Pancreas (tissue), 10 donors: ENCODE results near the gene MEGF11. TPM values are rescaled to one million over a fixed set of nuclear protein-coding genes. Genes with fewer than 3 reads are reported as not detected.

Source experiments
- ATAC-seq, 4 donors: fragments of 200-7000 bp; cut with Tn5 transposase; one replicate each; pipeline versions ENCODE4 v1.8.0 to v1.9.1; 2020; ENCODE audit warnings: mild to moderate bottlenecking in 4 of 4, moderate library complexity in 4 of 4
- DNase-seq, 6 donors: peaks; one replicate each; pipeline ENCODE4 v3.0.0-alpha.2; 2020
- FAIRE-seq: peaks from 2 replicates; lab custom pipeline; 2012; peaks lifted over from hg19 to GRCh38; lab: Jason Lieb, UNC
- H3K27ac ChIP-seq, 4 donors: fragments of 200-600 bp; sonication (generic); 1 replicate in 3 of 4; 2 replicates in 1 of 4; pipeline versions ENCODE4 v1.5.0 to v1.8.0; 2020
- H3K27me3 ChIP-seq, 4 donors: fragments of 200-600 bp; one replicate each; pipeline ENCODE4 v1.8.0; 2021
- H3K36me3 ChIP-seq, 3 donors: fragments of 200-600 bp; sonication (generic) in 1 of 3; one replicate each; pipeline versions ENCODE4 v1.5.0 to v1.8.0; 2020 to 2021
- H3K4me1 ChIP-seq, 3 donors: fragments of 200-600 bp; one replicate each; pipeline ENCODE4 v1.8.0; 2021
- H3K4me3 ChIP-seq, 4 donors: fragments of 200-600 bp; sonication (generic) in 2 of 4; one replicate each; pipeline versions ENCODE4 v1.5.0 to v1.8.0; 2020 to 2021
- H3K9me3 ChIP-seq, 4 donors: fragments of 200-600 bp; one replicate each; pipeline ENCODE4 v1.8.0; 2021
- WGBS, 2 donors: extraction: QIAGEN DNeasy Blood & Tissue Kit; methylation state at CpG; one replicate each; pipeline ENCODE4 v1.1.7; 2013; 5-methylcytosine and 5-hydroxymethylcytosine counted together
- intact Hi-C, 3 donors: fragments of 100-400 bp; cut with DNase I; formaldehyde crosslinking; loops; one replicate each; pipeline versions ENCODE4 v1.11.1 to v1.14.2; 2022
- polyA plus RNA-seq, 2 donors: library from polyadenylated mRNA; stranded (reverse); fragments of 200-250 nt; gene quantifications; one replicate each; pipeline ENCODE4 v1.2.3, GENCODE V29; 2013
- total RNA-seq, 6 donors: library from RNA; stranded (reverse); fragmentation: NEBNext Ultra II Directional in 4 of 6; extraction: Animal tissue kit (Norgen Biotek cat#: 25700) in 4 of 6; gene quantifications; one replicate each; pipeline versions ENCODE4 v1.2.1 to v1.2.4, GENCODE V29; 2021 to 2023
- TF ChIP-seq, protein P1 (sequence below), 4 donors: fragments of 200-600 bp; sonication (generic) in 3 of 4; IDR thresholded peaks; one replicate each; pipeline versions ENCODE4 v1.5.0 to v1.8.0; 2021; ENCODE audit warnings: antibody characterized with exemption in 4 of 4
- donor health status: healthy with polysubstance abuse.
- donor health status: DM: no; HTN: no; CAD: no; lungs with moderate emphysema.
- donor health status: DM: no; HTN: no; CAD: no.
- donor health status: control.
- donor health status: control.
- donor health status: Bipolar disorder and iron deficiency.
- donor health status: DM: yes; HTN: yes; CAD: no.
- donor health status: DM: no; HTN: no; CAD: no.
- donor health status: DM: no; HTN: no; CAD: no.
- donor health status: DM: yes; HTN: yes; CAD: no.

Gene MEGF11
- total and polyA plus RNA-seq, 8 donors = 0.19 to 0.87 (median 0.37) TPM

DNA sequence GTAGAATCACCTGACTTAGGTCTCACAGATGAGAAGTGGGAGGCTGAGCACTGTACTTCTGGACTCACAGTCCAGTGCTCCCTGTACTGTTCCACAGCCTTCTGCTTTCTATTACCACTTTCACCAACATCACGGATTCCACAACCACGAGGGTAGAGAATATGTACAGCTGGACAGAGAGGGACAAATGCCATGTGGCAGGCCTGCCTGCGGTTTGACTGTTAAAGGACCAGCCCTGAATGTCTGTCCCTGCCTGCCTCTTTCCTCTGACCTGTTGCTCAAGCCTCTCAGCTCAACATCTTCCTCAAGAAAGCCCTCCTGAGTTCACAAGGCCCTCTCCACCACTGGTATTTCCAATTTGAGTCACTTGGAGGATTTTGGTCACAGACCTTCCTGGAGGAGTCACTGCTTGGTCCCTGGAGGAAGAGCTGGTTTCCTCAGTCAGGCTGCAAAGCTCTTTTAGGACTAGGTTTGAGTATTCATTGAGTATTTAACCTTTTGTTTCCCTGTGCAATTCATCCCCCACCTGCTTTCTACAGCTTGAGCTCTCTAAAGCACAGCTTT lies 335.1 kb downstream of the MEGF11 start:
- Histone ChIP-seq H3K36me3 (no peaks in the 10 kb centered on the region), H3K4me3 (no peak overlapping the region), H3K27ac (no peak overlapping the region), H3K9me3 (no peaks in the 10 kb centered on the region), H3K27me3 (no peaks in the 10 kb centered on the region), H3K4me1 (peaks cover 0 to 21% (median 14%) of the 10 kb centered on the region in 3 donors)
- intact Hi-C loops = no loop called here
- FAIRE-seq (no peak), DNase-seq (no peak), ATAC-seq (no peak)
- TF ChIP-seq, protein P1, sequence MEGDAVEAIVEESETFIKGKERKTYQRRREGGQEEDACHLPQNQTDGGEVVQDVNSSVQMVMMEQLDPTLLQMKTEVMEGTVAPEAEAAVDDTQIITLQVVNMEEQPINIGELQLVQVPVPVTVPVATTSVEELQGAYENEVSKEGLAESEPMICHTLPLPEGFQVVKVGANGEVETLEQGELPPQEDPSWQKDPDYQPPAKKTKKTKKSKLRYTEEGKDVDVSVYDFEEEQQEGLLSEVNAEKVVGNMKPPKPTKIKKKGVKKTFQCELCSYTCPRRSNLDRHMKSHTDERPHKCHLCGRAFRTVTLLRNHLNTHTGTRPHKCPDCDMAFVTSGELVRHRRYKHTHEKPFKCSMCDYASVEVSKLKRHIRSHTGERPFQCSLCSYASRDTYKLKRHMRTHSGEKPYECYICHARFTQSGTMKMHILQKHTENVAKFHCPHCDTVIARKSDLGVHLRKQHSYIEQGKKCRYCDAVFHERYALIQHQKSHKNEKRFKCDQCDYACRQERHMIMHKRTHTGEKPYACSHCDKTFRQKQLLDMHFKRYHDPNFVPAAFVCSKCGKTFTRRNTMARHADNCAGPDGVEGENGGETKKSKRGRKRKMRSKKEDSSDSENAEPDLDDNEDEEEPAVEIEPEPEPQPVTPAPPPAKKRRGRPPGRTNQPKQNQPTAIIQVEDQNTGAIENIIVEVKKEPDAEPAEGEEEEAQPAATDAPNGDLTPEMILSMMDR (IDR thresholded peaks at IDR 0.05) = no peak
- 84 to 85% methylated on average over 3 of the region's 3 CpGs for WGBS, 2 donors

DNA sequence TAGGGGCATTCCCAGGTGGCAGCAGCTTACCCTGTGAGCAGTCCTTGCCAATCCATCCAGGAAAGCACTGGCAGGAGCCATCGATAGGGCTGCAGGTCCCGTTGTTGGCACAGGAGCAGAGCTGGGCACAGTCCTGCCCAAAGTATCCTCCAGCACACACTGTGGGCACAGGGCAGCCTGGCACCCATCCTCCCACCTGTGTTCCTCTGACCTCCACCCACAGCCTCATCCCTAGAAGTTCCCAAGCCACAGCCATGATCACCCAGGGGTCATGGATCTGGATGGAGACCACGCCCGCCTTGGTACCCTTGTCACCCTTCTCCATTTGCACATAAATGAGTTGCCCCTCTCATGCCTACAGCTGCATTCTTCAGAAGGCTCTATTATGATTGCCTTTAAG lies 335.6 kb downstream of the MEGF11 start:
- FAIRE-seq (no peak), ATAC-seq (no peak), DNase-seq (no peak)
- Histone ChIP-seq H3K4me1 (peaks cover 0 to 21% (median 14%) of the 10 kb centered on the region in 3 donors), H3K36me3 (no peaks in the 10 kb centered on the region), H3K9me3 (no peaks in the 10 kb centered on the region), H3K4me3 (no peak overlapping the region), H3K27me3 (no peaks in the 10 kb centered on the region), H3K27ac (no peak overlapping the region)
- TF ChIP-seq, protein P1 (IDR thresholded peaks at IDR 0.05) = no peak
- intact Hi-C loops = no loop called here
- 90 to 96% methylated on average over 4 of the region's 4 CpGs for WGBS, 2 donors

DNA sequence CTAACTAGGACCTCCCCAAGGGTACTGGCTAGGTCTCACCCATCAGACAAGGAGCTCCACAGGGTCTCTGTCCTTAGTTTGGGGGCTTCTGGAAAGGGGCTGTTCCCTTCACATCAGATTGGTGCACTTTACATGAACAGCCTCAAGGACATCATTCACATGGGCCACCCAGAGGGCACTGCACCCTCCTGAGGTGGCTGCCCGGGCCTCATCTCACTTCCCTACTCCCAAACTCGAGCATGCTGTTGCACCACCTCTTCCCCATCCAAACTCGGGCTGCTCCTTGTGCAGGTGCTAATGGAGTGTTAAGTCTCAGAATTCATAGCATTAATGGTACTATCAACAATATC lies 336.2 kb downstream of the MEGF11 start:
- H3K4me3 ChIP-seq = no peak overlapping the region
- H3K4me1 ChIP-seq = peaks cover 0 to 21% (median 14%) of the 10 kb centered on the region in 3 donors
- no peak for FAIRE-seq
- H3K9me3 ChIP-seq = no peaks in the 10 kb centered on the region
- no peaks in the 10 kb centered on the region for H3K36me3 ChIP-seq
- 75 to 78% methylated on average over 3 of the region's 3 CpGs for WGBS, 2 donors
- H3K27ac ChIP-seq = no peak overlapping the region
- TF ChIP-seq, protein P1 (IDR thresholded peaks at IDR 0.05) = no peak
- intact Hi-C loops = no loop called here
- DNase-seq = no peak
- H3K27me3 ChIP-seq = no peaks in the 10 kb centered on the region
- ATAC-seq = no peak

DNA sequence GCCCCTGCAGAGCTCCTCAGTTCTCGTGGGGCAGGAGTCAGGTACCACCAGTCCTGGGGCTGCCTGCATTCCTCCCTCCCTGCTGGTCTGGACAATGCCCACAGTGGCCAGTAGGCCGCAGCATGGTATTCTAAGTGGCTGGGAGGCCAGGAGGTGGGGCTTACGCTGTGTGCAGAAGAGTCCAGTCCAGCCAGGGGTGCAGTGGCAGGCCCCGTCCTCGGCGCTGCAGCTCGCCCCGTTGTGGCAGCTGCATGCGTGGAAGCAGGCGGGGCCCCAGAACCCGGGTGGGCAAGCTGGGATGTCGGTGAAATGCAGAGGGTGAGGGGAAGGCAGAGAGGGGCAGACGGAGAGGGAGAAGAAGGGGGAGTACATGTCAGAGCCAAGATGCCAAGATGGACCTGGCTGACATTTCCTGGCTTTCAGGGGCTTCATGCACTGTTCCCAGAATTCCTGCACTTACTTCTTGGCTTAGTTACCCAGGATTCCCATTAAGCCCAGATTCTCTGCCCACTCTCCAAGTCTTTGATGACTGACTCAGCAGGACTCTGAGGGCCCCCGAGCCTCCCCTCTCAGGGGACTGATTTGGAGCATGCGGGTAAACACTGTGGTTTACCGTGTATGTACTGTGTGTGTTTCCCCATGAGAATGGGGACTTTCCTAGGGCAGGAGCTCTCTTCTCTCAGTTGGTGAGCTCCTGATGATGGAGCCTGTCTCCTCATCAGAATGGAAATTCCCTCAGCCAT lies 336.7 kb downstream of the MEGF11 start:
- H3K4me3 ChIP-seq = no peak overlapping the region
- H3K36me3 ChIP-seq = no peaks in the 10 kb centered on the region
- FAIRE-seq = no peak
- no peaks in the 10 kb centered on the region for H3K27me3 ChIP-seq
- H3K4me1 ChIP-seq = peaks cover 0 to 21% (median 14%) of the 10 kb centered on the region in 3 donors
- DNase-seq = peak; percentile 37 to 80 (median 63)
- WGBS, 2 donors = 46 to 55% methylated on average over 16 of the region's 16 CpGs
- H3K9me3 ChIP-seq = no peaks in the 10 kb centered on the region
- no peak overlapping the region for H3K27ac ChIP-seq
- TF ChIP-seq, protein P1 (IDR thresholded peaks at IDR 0.05) = peak in 3 of 4 donors; percentile 25 to 55 (median 38)
- intact Hi-C loops = no loop called here
- ATAC-seq = peak; percentile 56 to 88 (median 86)
